IMR-90 (cell line): Measurements from ENCODE around the gene LDLRAD4. TPM values are rescaled to one million over a fixed set of nuclear protein-coding genes. Genes with fewer than 3 reads are reported as not detected.

Source experiments
- ATAC-seq: fragments of 200-7000 bp; cut with Tn5 transposase; 2 replicates; pipeline ENCODE4 v1.9.1; 2020; ENCODE audit warnings: low read depth, mild to moderate bottlenecking, moderate library complexity
- BruUV-seq: library from RNA; stranded (reverse); fragments of 400-500 nt; replicated peaks from 2 replicates; lab custom pipeline; 2021; lab: Mats Ljungman, UMichigan
- CTCF ChIA-PET: fragments of 300-600 bp; formaldehyde crosslinking; extraction: SDS; loops from one replicate; lab custom pipeline; 2021; ENCODE audit warnings: antibody characterized with exemption; lab: Yijun Ruan, JAX
- POLR2A ChIA-PET: fragments of 300-600 bp; sonication (Branson Sonifier 250); formaldehyde crosslinking; loops from one replicate; lab custom pipeline; 2022; ENCODE audit warnings: antibody characterized with exemption; ENCODE audit not compliant: unreplicated experiment; lab: Charles Lee
- DNase-seq: peaks from one replicate; pipeline ENCODE4 v3.0.0; 2013
- H2AFZ ChIP-seq: replicated peaks from 2 replicates; pipeline ENCODE3; 2013; ENCODE audit warnings: low read length, mild to moderate bottlenecking; ENCODE audit not compliant: poor library complexity
- H2AK5ac ChIP-seq: 2 replicates; pipeline ENCODE4 v1.6.1; 2013; ENCODE audit warnings: low read depth, low read length, inconsistent platforms
- H2AK9ac ChIP-seq: replicated peaks from 2 replicates; pipeline ENCODE3; 2013; ENCODE audit warnings: mild to moderate bottlenecking, low read depth, low read length, moderate library complexity; ENCODE audit not compliant: poor library complexity
- H2BK120ac ChIP-seq: 2 replicates; pipeline ENCODE4 v1.6.1; 2013; ENCODE audit warnings: low read depth, low read length, inconsistent platforms
- H2BK15ac ChIP-seq: 3 replicates; pipeline ENCODE4 v1.6.1; 2013; ENCODE audit warnings: low read depth, low read length, inconsistent platforms
- H2BK20ac ChIP-seq: 2 replicates; pipeline ENCODE4 v1.6.1; 2013; ENCODE audit warnings: low read depth, mild to moderate bottlenecking, inconsistent platforms, low read length, moderate library complexity
- H2BK5ac ChIP-seq: 2 replicates; pipeline ENCODE4 v1.6.1; 2013; ENCODE audit warnings: mild to moderate bottlenecking, low read depth, low read length, inconsistent platforms; ENCODE audit not compliant: poor library complexity, severe bottlenecking
- H3K14ac ChIP-seq: replicated peaks from 2 replicates; pipeline ENCODE4 v1.6.1; 2013; ENCODE audit warnings: low read depth, low read length, inconsistent platforms
- H3K18ac ChIP-seq: 2 replicates; pipeline ENCODE4 v1.6.1; 2013; ENCODE audit warnings: low read depth, low read length, control low read depth
- H3K23ac ChIP-seq: 2 replicates; pipeline ENCODE4 v1.6.1; 2013; ENCODE audit warnings: low read depth, low read length, inconsistent platforms
- H3K27ac ChIP-seq: 2 replicates; pipeline ENCODE4 v1.5.1; 2013; ENCODE audit warnings: mild to moderate bottlenecking, control low read depth, low read length; ENCODE audit not compliant: insufficient read depth
- H3K27me3 ChIP-seq: 2 replicates; pipeline ENCODE4 v1.6.1; 2013; ENCODE audit warnings: low read length; ENCODE audit not compliant: control insufficient read depth, insufficient read depth
- H3K36me3 ChIP-seq: 2 replicates; pipeline ENCODE4 v1.6.1; 2013; ENCODE audit warnings: low read length, mixed read lengths; ENCODE audit not compliant: control insufficient read depth, insufficient read depth
- H3K4ac ChIP-seq: 2 replicates; pipeline ENCODE4 v1.6.1; 2013; ENCODE audit warnings: low read depth, low read length, inconsistent platforms
- H3K4me1 ChIP-seq: 2 replicates; pipeline ENCODE4 v1.6.1; 2013; ENCODE audit warnings: low read length, mixed read lengths; ENCODE audit not compliant: control insufficient read depth, insufficient read depth
- H3K4me2 ChIP-seq: 2 replicates; pipeline ENCODE4 v1.6.1; 2013; ENCODE audit warnings: low read depth, mild to moderate bottlenecking, control low read depth, low read length, moderate library complexity
- H3K4me3 ChIP-seq: 2 replicates; pipeline ENCODE4 v1.5.1; 2013; ENCODE audit warnings: low read depth, mild to moderate bottlenecking, control low read depth, low read length, moderate library complexity; ENCODE audit not compliant: insufficient read depth
- H3K56ac ChIP-seq: 2 replicates; pipeline ENCODE4 v1.6.1; 2013; ENCODE audit warnings: low read length, inconsistent platforms; ENCODE audit not compliant: insufficient read depth; ENCODE audit errors: extremely low read depth
- H3K79me1 ChIP-seq, 2 experiments: 2 replicates each; pipeline ENCODE4 v1.6.1; 2013; ENCODE audit warnings: low read length in 2 of 2, inconsistent platforms in 1 of 2, low read depth in 1 of 2
- H3K9ac ChIP-seq: 2 replicates; pipeline ENCODE4 v1.6.1; 2013; ENCODE audit warnings: low read depth, low read length, control low read depth
- H3K9me1 ChIP-seq: 2 replicates; pipeline ENCODE4 v1.6.1; 2013; ENCODE audit warnings: low read length, inconsistent platforms; ENCODE audit not compliant: insufficient read depth
- H3K9me3 ChIP-seq: 2 replicates; pipeline ENCODE4 v1.6.1; 2013; ENCODE audit warnings: low read length; ENCODE audit not compliant: control insufficient read depth, insufficient read depth
- H4K20me1 ChIP-seq: 2 replicates; pipeline ENCODE4 v1.6.1; 2013; ENCODE audit warnings: low read length, inconsistent platforms; ENCODE audit not compliant: insufficient read depth
- H4K5ac ChIP-seq: 2 replicates; pipeline ENCODE4 v1.6.1; 2013; ENCODE audit warnings: mild to moderate bottlenecking, low read depth, low read length, control low read depth
- H4K8ac ChIP-seq, 2 experiments: 2 replicates each; pipeline ENCODE4 v1.6.1; 2013; ENCODE audit warnings: low read depth in 2 of 2, low read length in 2 of 2, control low read depth in 1 of 2, inconsistent platforms in 1 of 2
- H4K91ac ChIP-seq: 2 replicates; pipeline ENCODE4 v1.6.1; 2013; ENCODE audit warnings: low read depth, low read length, inconsistent platforms; ENCODE audit not compliant: insufficient read depth
- CEBPB ChIP-seq: IDR thresholded peaks from 2 replicates; pipeline ENCODE4 v1.6.1; 2012; ENCODE audit warnings: low read depth, low read length, improper control_type of control experiment
- CHD1 ChIP-seq: IDR thresholded peaks from 2 replicates; pipeline ENCODE4 v1.6.1; 2012; ENCODE audit warnings: low read depth, low read length, improper control_type of control experiment
- FOS ChIP-seq: fragments of 150-350 bp; IDR thresholded peaks from 2 replicates; pipeline ENCODE4 v1.6.1; 2016; ENCODE audit warnings: low read depth, low read length
- MXI1 ChIP-seq: IDR thresholded peaks from 2 replicates; pipeline ENCODE4 v1.6.1; 2012; ENCODE audit warnings: low read depth, mild to moderate bottlenecking, low read length, moderate library complexity, borderline replicate concordance
- RAD21 ChIP-seq: IDR thresholded peaks from 2 replicates; pipeline ENCODE4 v1.6.1; 2012; ENCODE audit warnings: low read length, improper control_type of control experiment
- RCOR1 ChIP-seq: IDR thresholded peaks from 2 replicates; pipeline ENCODE4 v1.6.1; 2012; ENCODE audit warnings: mild to moderate bottlenecking, low read length, improper control_type of control experiment; ENCODE audit not compliant: insufficient replicate concordance
- SMC3 ChIP-seq: fragments of 150-350 bp; IDR thresholded peaks from 2 replicates; pipeline ENCODE4 v1.6.1; 2016; ENCODE audit warnings: low read depth, mild to moderate bottlenecking, antibody characterized with exemption, low read length, moderate library complexity
- USF2 ChIP-seq: fragments of 150-350 bp; IDR thresholded peaks from 2 replicates; pipeline ENCODE4 v1.6.1; 2017; ENCODE audit warnings: mild to moderate bottlenecking, antibody characterized with exemption, low read length, low read depth
- WGBS, 2 experiments: methylation state at CpG; one replicate each; pipeline versions ENCODE4 v1.1.5 to v1.1.7; 2013; ENCODE audit warnings: missing lambda C conversion rate in 2 of 2; ENCODE audit not compliant: insufficient read length in 1 of 2; ENCODE audit errors: extremely low coverage in 2 of 2; 5-methylcytosine and 5-hydroxymethylcytosine counted together
- dilution Hi-C: fragments of 300-500 bp; cut with HindIII; formaldehyde crosslinking; loops from one replicate; pipeline ENCODE4 v1.14.3; 2018; ENCODE audit warnings: low sequenced_read_pairs; ENCODE audit not compliant: unreplicated experiment
- in situ Hi-C: fragments of 300-500 bp; cut with MboI; formaldehyde crosslinking; loops from 3 replicates; pipeline ENCODE4 v1.14.3; 2019; ENCODE audit warnings: low sequenced_read_pairs, inconsistent platforms, mixed read lengths
- intact Hi-C: fragments of 100-400 bp; cut with micrococcal nuclease; formaldehyde crosslinking; loops from 2 replicates; pipeline ENCODE4 v1.10.0; 2022
- polyA plus RNA-seq, 3 experiments: library from polyadenylated mRNA; depleted of rRNA; stranded (reverse); fragments of >200 nt; gene quantifications; 2 replicates each; pipeline ENCODE4 v1.2.3, GENCODE V29; 2012; ENCODE audit warnings: low replicate concordance in 1 of 3
- total RNA-seq: library from RNA; depleted of rRNA; stranded (reverse); fragments of >200 nt; gene quantifications from 2 replicates; pipeline ENCODE4 v1.2.3, GENCODE V29; 2012

Gene LDLRAD4
- total and polyA plus RNA-seq, 2 of the 4 experiments (the other 2 are of a cell fraction), result not detected

GRCh38 chr18:13364721-13365205 lies 146.2 kb downstream of the LDLRAD4 start:
- intact Hi-C loops (no loop called here), in situ Hi-C loops (no loop called here), dilution Hi-C loops (no loop called here)
- H3K27ac ChIP-seq, result no peak overlapping the region
- no peak overlapping the region for H3K18ac ChIP-seq
- no peaks in the 10 kb centered on the region for H3K79me1 ChIP-seq
- ChIA-PET CTCF (interaction anchor here (1.0 to 2.0 kb wide), 2 partner anchors 9 to 32 kb away, joined by 3 to 7 read pairs; no protein-coding TSS in a partner anchor), POLR2A (no interaction called here)
- ATAC-seq, result no peak
- H4K91ac ChIP-seq, result no peak overlapping the region
- H2AK5ac ChIP-seq, result no peak overlapping the region
- no peak for TF ChIP-seq MXI1
- no peak for TF ChIP-seq CHD1
- TF ChIP-seq FOS, result no peak
- no peak for TF ChIP-seq RAD21
- no peak for TF ChIP-seq RCOR1
- no peak for TF ChIP-seq USF2
- TF ChIP-seq CEBPB, result no peak
- no peak for TF ChIP-seq SMC3
- no peak overlapping the region for H3K4me3 ChIP-seq
- H3K4me2 ChIP-seq, result no peak overlapping the region
- H2BK15ac ChIP-seq, result no peak overlapping the region
- H3K23ac ChIP-seq, result no peak overlapping the region
- no peak overlapping the region for H3K4ac ChIP-seq
- H3K4me1 ChIP-seq, result no peaks in the 10 kb centered on the region
- no peak overlapping the region for H2AK9ac ChIP-seq
- no TSS peak for BruUV-seq
- no peak overlapping the region for H2BK20ac ChIP-seq
- no peak for DNase-seq
- H3K56ac ChIP-seq, result no peak overlapping the region
- H3K14ac ChIP-seq, result no peak overlapping the region
- H3K9ac ChIP-seq, result no peak overlapping the region
- H3K9me3 ChIP-seq, result no peaks in the 10 kb centered on the region
- no peak overlapping the region for H2BK5ac ChIP-seq
- H3K27me3 ChIP-seq, result peaks cover 2% of the 10 kb centered on the region; the same call in 1 of the 2 replicates
- H2BK120ac ChIP-seq, result no peak overlapping the region
- H4K20me1 ChIP-seq, result no peaks in the 10 kb centered on the region
- 57% methylated on average over 5 of the region's 7 CpGs; no CpG with 5 or more reads in 1 of the 2 experiments for WGBS, 2 experiments
- H2AFZ ChIP-seq, result peak overlapping the region; percentile 33
- H4K8ac ChIP-seq, result no peak overlapping the region
- no peak overlapping the region for H4K5ac ChIP-seq
- no peaks in the 10 kb centered on the region for H3K36me3 ChIP-seq
- H3K9me1 ChIP-seq, result no peaks in the 10 kb centered on the region
